ENCODE measurements around the gene CRYBG2.

CRYBG2 gene

GRCh38 chr1:26328597-26328996 is 25.3 kb downstream of the CRYBG2 start:
- Histone ChIP-seq H3K9me3 (ENCODE audit: control insufficient read depth in 1 of 2, low read length in 2 of 2) (no peaks in the 10 kb centered on the region), H3K27ac (ENCODE audit: low read length) (no peak overlapping the region), H3K36me3 (ENCODE audit: control insufficient read depth in 1 of 2, insufficient read depth in 2 of 2, low read length in 2 of 2) (no peaks in the 10 kb centered on the region), H3K4me3 (ENCODE audit: low read depth in 1 of 2, low read length in 2 of 2) (no peak overlapping the region), H3K4me1 (ENCODE audit: control insufficient read depth in 1 of 2, insufficient read depth in 2 of 2, low read length in 2 of 2) (no peaks in the 10 kb centered on the region), H3K27me3 (ENCODE audit: low read depth, low read length) (peaks cover 4% of the 10 kb centered on the region)

GRCh38 chr1:26327956-26328362 is 26.0 kb downstream of the CRYBG2 start:
- H3K4me3 ChIP-seq (ENCODE audit: low read depth in 1 of 2, low read length in 2 of 2): no peak overlapping the region
- H3K27ac ChIP-seq (ENCODE audit: low read length): no peak overlapping the region
- H3K27me3 ChIP-seq (ENCODE audit: low read depth, low read length): peaks cover 4% of the 10 kb centered on the region
- no peaks in the 10 kb centered on the region for H3K9me3 ChIP-seq (ENCODE audit: control insufficient read depth in 1 of 2, low read length in 2 of 2)
- H3K36me3 ChIP-seq (ENCODE audit: control insufficient read depth in 1 of 2, insufficient read depth in 2 of 2, low read length in 2 of 2): no peaks in the 10 kb centered on the region
- no peaks in the 10 kb centered on the region for H3K4me1 ChIP-seq (ENCODE audit: control insufficient read depth in 1 of 2, insufficient read depth in 2 of 2, low read length in 2 of 2)

DNA sequence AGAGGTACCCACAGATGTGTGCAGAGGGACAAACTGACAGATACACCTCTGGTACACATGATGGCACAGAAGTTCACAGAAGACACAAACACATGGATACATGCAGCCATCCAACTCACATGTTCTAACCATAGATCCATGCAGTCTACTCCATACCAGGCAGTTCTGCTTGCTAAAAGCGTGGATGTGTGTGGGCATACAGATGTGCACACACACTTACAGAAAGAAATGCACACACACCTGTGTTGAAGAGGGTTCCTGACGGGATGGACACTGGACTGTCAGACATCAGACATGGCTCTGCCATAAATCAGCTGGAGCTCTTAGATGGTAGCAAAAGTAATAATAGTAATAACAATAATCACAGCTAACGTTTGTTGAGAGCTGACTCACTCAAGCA is 29.4 kb downstream of the CRYBG2 start:
- Histone ChIP-seq H3K4me1 (ENCODE audit: control insufficient read depth in 1 of 2, insufficient read depth in 2 of 2, low read length in 2 of 2) (peaks cover 0 to 9% of the 10 kb centered on the region in 2 donors), H3K9me3 (ENCODE audit: control insufficient read depth in 1 of 2, low read length in 2 of 2) (no peaks in the 10 kb centered on the region), H3K36me3 (ENCODE audit: control insufficient read depth in 1 of 2, insufficient read depth in 2 of 2, low read length in 2 of 2) (no peaks in the 10 kb centered on the region), H3K27me3 (ENCODE audit: low read depth, low read length) (no peaks in the 10 kb centered on the region), H3K4me3 (ENCODE audit: low read depth in 1 of 2, low read length in 2 of 2) (no peak overlapping the region), H3K27ac (ENCODE audit: low read length) (no peak overlapping the region)

- H3K9me3 ChIP-seq (ENCODE audit: control insufficient read depth in 1 of 2, low read length in 2 of 2): no peaks in the 10 kb centered on the region
- H3K27me3 ChIP-seq (ENCODE audit: low read depth, low read length): no peaks in the 10 kb centered on the region
- no peak overlapping the region for H3K4me3 ChIP-seq (ENCODE audit: low read depth in 1 of 2, low read length in 2 of 2)
- H3K36me3 ChIP-seq (ENCODE audit: control insufficient read depth in 1 of 2, insufficient read depth in 2 of 2, low read length in 2 of 2): no peaks in the 10 kb centered on the region
- peaks cover 0 to 9% of the 10 kb centered on the region in 2 donors for H3K4me1 ChIP-seq (ENCODE audit: control insufficient read depth in 1 of 2, insufficient read depth in 2 of 2, low read length in 2 of 2)
- H3K27ac ChIP-seq (ENCODE audit: low read length): no peak overlapping the region
Measured at GRCh38 chr1:26323382-26323781, 30.5 kb downstream of the CRYBG2 start.

- H3K27ac ChIP-seq (ENCODE audit: low read length): no peak overlapping the region
Measured at GRCh38 chr1:26322042-26322331, 31.9 kb downstream of the CRYBG2 start.

GRCh38 chr1:26321315-26322041 is 32.5 kb downstream of the CRYBG2 start:
- Histone ChIP-seq H3K4me1 (ENCODE audit: control insufficient read depth in 1 of 2, insufficient read depth in 2 of 2, low read length in 2 of 2) (peaks cover 0 to 9% of the 10 kb centered on the region in 2 donors), H3K27ac (ENCODE audit: low read length) (no peak overlapping the region), H3K36me3 (ENCODE audit: control insufficient read depth in 1 of 2, insufficient read depth in 2 of 2, low read length in 2 of 2) (no peaks in the 10 kb centered on the region)

More at GRCh38 chr1:26322042-26322331, 31.9 kb downstream of the CRYBG2 start:
- Histone ChIP-seq H3K4me3 (ENCODE audit: low read depth in 1 of 2, low read length in 2 of 2) (no peak overlapping the region), H3K4me1 (ENCODE audit: control insufficient read depth in 1 of 2, insufficient read depth in 2 of 2, low read length in 2 of 2) (peaks cover 0 to 9% of the 10 kb centered on the region in 2 donors), H3K36me3 (ENCODE audit: control insufficient read depth in 1 of 2, insufficient read depth in 2 of 2, low read length in 2 of 2) (no peaks in the 10 kb centered on the region), H3K9me3 (ENCODE audit: control insufficient read depth in 1 of 2, low read length in 2 of 2) (no peaks in the 10 kb centered on the region), H3K27me3 (ENCODE audit: low read depth, low read length) (no peaks in the 10 kb centered on the region)

DNA sequence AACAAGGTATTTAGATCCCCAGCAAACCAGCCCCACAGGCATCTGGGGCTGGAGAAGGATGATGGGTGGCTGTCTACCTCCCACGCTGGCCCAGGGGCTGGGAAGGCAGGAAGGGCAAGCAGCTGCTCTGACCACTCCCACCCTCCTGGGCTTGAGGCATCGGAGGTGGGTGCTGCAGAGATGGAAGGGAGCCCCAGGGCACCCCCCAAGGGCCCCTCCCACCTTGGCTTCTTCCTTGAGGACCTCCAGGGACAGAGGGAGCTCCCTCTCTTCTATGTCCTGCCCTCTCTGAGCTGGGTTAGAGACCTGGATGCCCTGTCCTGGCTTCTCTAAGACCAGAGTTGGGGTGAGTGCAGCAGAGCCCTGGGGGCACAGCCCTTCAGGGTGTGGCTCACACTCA is 33.0 kb downstream of the CRYBG2 start:
- Histone ChIP-seq H3K9me3 (ENCODE audit: control insufficient read depth in 1 of 2, low read length in 2 of 2) (no peaks in the 10 kb centered on the region), H3K27me3 (ENCODE audit: low read depth, low read length) (no peaks in the 10 kb centered on the region), H3K27ac (ENCODE audit: low read length) (no peak overlapping the region), H3K36me3 (ENCODE audit: control insufficient read depth in 1 of 2, insufficient read depth in 2 of 2, low read length in 2 of 2) (no peaks in the 10 kb centered on the region), H3K4me3 (ENCODE audit: low read depth in 1 of 2, low read length in 2 of 2) (no peak overlapping the region), H3K4me1 (ENCODE audit: control insufficient read depth in 1 of 2, insufficient read depth in 2 of 2, low read length in 2 of 2) (peaks cover 0 to 9% of the 10 kb centered on the region in 2 donors)

More at GRCh38 chr1:26321315-26322041, 32.5 kb downstream of the CRYBG2 start:
- no peaks in the 10 kb centered on the region for H3K27me3 ChIP-seq (ENCODE audit: low read depth, low read length)
- H3K4me3 ChIP-seq (ENCODE audit: low read depth in 1 of 2, low read length in 2 of 2): no peak overlapping the region
- H3K9me3 ChIP-seq (ENCODE audit: control insufficient read depth in 1 of 2, low read length in 2 of 2): no peaks in the 10 kb centered on the region

- Histone ChIP-seq H3K4me1 (ENCODE audit: control insufficient read depth in 1 of 2, insufficient read depth in 2 of 2, low read length in 2 of 2) (peaks cover 0 to 9% of the 10 kb centered on the region in 2 donors), H3K36me3 (ENCODE audit: control insufficient read depth in 1 of 2, insufficient read depth in 2 of 2, low read length in 2 of 2) (no peaks in the 10 kb centered on the region), H3K9me3 (ENCODE audit: control insufficient read depth in 1 of 2, low read length in 2 of 2) (no peaks in the 10 kb centered on the region), H3K4me3 (ENCODE audit: low read depth in 1 of 2, low read length in 2 of 2) (peak overlapping the region in 1 of 2 donors; percentile 30), H3K27ac (ENCODE audit: low read length) (peak overlapping the region; percentile 63), H3K27me3 (ENCODE audit: low read depth, low read length) (no peaks in the 10 kb centered on the region)
Measured at GRCh38 chr1:26318338-26319064, 35.4 kb downstream of the CRYBG2 start.

- peaks cover 0 to 9% of the 10 kb centered on the region in 2 donors for H3K4me1 ChIP-seq (ENCODE audit: control insufficient read depth in 1 of 2, insufficient read depth in 2 of 2, low read length in 2 of 2)
- no peaks in the 10 kb centered on the region for H3K36me3 ChIP-seq (ENCODE audit: control insufficient read depth in 1 of 2, insufficient read depth in 2 of 2, low read length in 2 of 2)
- H3K27me3 ChIP-seq (ENCODE audit: low read depth, low read length): no peaks in the 10 kb centered on the region
- no peaks in the 10 kb centered on the region for H3K9me3 ChIP-seq (ENCODE audit: control insufficient read depth in 1 of 2, low read length in 2 of 2)
- peak within 1 kb of the TSS; percentile 63 for H3K27ac ChIP-seq (ENCODE audit: low read length)
- peak within 1 kb of the TSS in 1 of 2 donors; percentile 30 for H3K4me3 ChIP-seq (ENCODE audit: low read depth in 1 of 2, low read length in 2 of 2)
Measured at GRCh38 chr1:26317612-26318337, 36.2 kb downstream of the CRYBG2 start, which contains the start of gene CD52. TSS of gene CD52 (plus strand) at chr1:26317958. CDS start at chr1:26318018, 60 bp downstream.

- H3K9me3 ChIP-seq (ENCODE audit: control insufficient read depth in 1 of 2, low read length in 2 of 2): no peaks in the 10 kb centered on the region
- H3K4me1 ChIP-seq (ENCODE audit: control insufficient read depth in 1 of 2, insufficient read depth in 2 of 2, low read length in 2 of 2): peaks cover 0 to 9% of the 10 kb centered on the region in 2 donors
- H3K27me3 ChIP-seq (ENCODE audit: low read depth, low read length): no peaks in the 10 kb centered on the region
- H3K4me3 ChIP-seq (ENCODE audit: low read depth in 1 of 2, low read length in 2 of 2): no peak overlapping the region
- no peaks in the 10 kb centered on the region for H3K36me3 ChIP-seq (ENCODE audit: control insufficient read depth in 1 of 2, insufficient read depth in 2 of 2, low read length in 2 of 2)
- peak overlapping the region; percentile 33 for H3K27ac ChIP-seq (ENCODE audit: low read length)
Measured at GRCh38 chr1:26317146-26317545, 36.8 kb downstream of the CRYBG2 start.
